HCT116 (cell line): Measurements from ENCODE around the gene AK3. TPM values are rescaled to one million over a fixed set of nuclear protein-coding genes. Genes with fewer than 3 reads are reported as not detected.
A peak's percentile ranks its signal among the peaks of the same experiment; 100 is the strongest.

ENCODE experiments used
- ATAC-seq: fragments of 200-7000 bp; cut with Tn5 transposase; 2 replicates; pipeline ENCODE4 v1.9.1; 2020; ENCODE audit warnings: mild to moderate bottlenecking, moderate library complexity
- BruUV-seq: library from RNA; stranded (reverse); fragments of 400-500 nt; replicated peaks from 2 replicates; lab custom pipeline; 2021; lab: Mats Ljungman, UMichigan
- CTCF ChIA-PET: fragments of 300-600 bp; sonication (Branson Sonifier 250); formaldehyde crosslinking; loops from one replicate; lab custom pipeline; 2021; ENCODE audit warnings: antibody characterized with exemption; lab: Charles Lee
- POLR2A ChIA-PET: fragments of 300-600, 350-600 bp; sonication (Branson Sonifier 250); formaldehyde crosslinking; loops from one replicate; lab custom pipeline; 2021; ENCODE audit warnings: antibody characterized with exemption; lab: Charles Lee
- RAD21 ChIA-PET, 2 experiments: fragments of 300-600 bp; sonication (Branson Sonifier 250); formaldehyde crosslinking; loops; one replicate each; lab custom pipeline; 2023; ENCODE audit warnings: low total read pairs in 2 of 2; ENCODE audit not compliant: uncharacterized antibody in 2 of 2, unreplicated experiment in 2 of 2, low non-redundant PET in 1 of 2; lab: Charles Lee
- DNase-seq: peaks from one replicate; pipeline ENCODE4 v3.0.0-alpha.2; 2010; ENCODE audit warnings: low read depth, low spot score
- H2AFZ ChIP-seq: fragments of 200-600 bp; shearing (Covaris generic), sonication (generic); 2 replicates; pipeline ENCODE4 v1.6.1; 2017; ENCODE audit warnings: low read depth, mixed run types, mixed read lengths, antibody characterized with exemption, low read length; ENCODE audit not compliant: poor library complexity, severe bottlenecking
- H3K27ac ChIP-seq: 2 replicates; pipeline ENCODE4 v1.5.1; 2012; ENCODE audit warnings: low read depth, low read length
- H3K27me3 ChIP-seq: fragments of 200-600 bp; sonication (generic); 2 replicates; pipeline ENCODE4 v1.6.1; 2016; ENCODE audit warnings: mixed run types, low read length, mixed read lengths; ENCODE audit not compliant: insufficient read depth
- H3K36me3 ChIP-seq, 2 experiments: fragments of 200-500 bp in 1 of 2; fragments of 200-600 bp in 1 of 2; sonication (Bioruptor generic) in 1 of 2; sonication (generic) in 1 of 2; 2 replicates each; pipeline versions ENCODE4 v1.5.1 to v1.6.1; 2014 to 2016; ENCODE audit warnings: low read length in 2 of 2, inconsistent platforms in 1 of 2, mixed read lengths in 1 of 2, mixed run types in 1 of 2; ENCODE audit not compliant: insufficient read depth in 2 of 2, control insufficient read depth in 1 of 2
- H3K4me1 ChIP-seq, 2 experiments: fragments of 200-600 bp in 1 of 2; sonication (generic) in 1 of 2; 2 replicates each; pipeline versions ENCODE4 v1.5.1 to v1.6.1; 2012 to 2017; ENCODE audit warnings: low read length in 2 of 2, inconsistent platforms in 1 of 2, mild to moderate bottlenecking in 1 of 2, mixed read lengths in 1 of 2, mixed run types in 1 of 2, moderate library complexity in 1 of 2; ENCODE audit not compliant: insufficient read depth in 2 of 2, control insufficient read depth in 1 of 2
- H3K4me2 ChIP-seq: fragments of 200-600 bp; sonication (generic); 2 replicates; pipeline ENCODE4 v1.6.1; 2017; ENCODE audit warnings: mixed run types, low read length, mixed read lengths
- H3K4me3 ChIP-seq, 2 experiments: fragments of 200-600 bp in 1 of 2; sonication (generic) in 1 of 2; replicated peaks in 1 of 2; 2 replicates each; pipeline ENCODE4 v1.5.1; 2011 to 2016; ENCODE audit warnings: low read length in 2 of 2, control low read depth in 1 of 2, low read depth in 1 of 2, mild to moderate bottlenecking in 1 of 2, mixed read lengths in 1 of 2, mixed run types in 1 of 2
- H3K79me2 ChIP-seq: fragments of 200-600 bp; sonication (generic); 2 replicates; pipeline ENCODE4 v1.6.1; 2017; ENCODE audit warnings: mild to moderate bottlenecking, mixed run types, low read length, moderate library complexity, mixed read lengths; ENCODE audit not compliant: insufficient read depth
- H3K9ac ChIP-seq: fragments of 200-600 bp; sonication (generic); 2 replicates; pipeline ENCODE4 v1.6.1; 2016; ENCODE audit warnings: low read length, mixed read lengths
- H3K9me2 ChIP-seq: fragments of 200-600 bp; sonication (generic), shearing (Covaris generic); 2 replicates; pipeline ENCODE4 v1.6.1; 2017; ENCODE audit warnings: mixed run types, mild to moderate bottlenecking, moderate library complexity; ENCODE audit not compliant: insufficient read depth
- H3K9me3 ChIP-seq, 2 experiments: fragments of 200-500 bp in 1 of 2; fragments of 200-600 bp in 1 of 2; sonication (Bioruptor generic) in 1 of 2; sonication (generic) in 1 of 2; 2 replicates each; pipeline ENCODE4 v1.6.1; 2014 to 2017; ENCODE audit warnings: low read length in 2 of 2, mixed read lengths in 2 of 2, inconsistent platforms in 1 of 2, low read depth in 1 of 2, mild to moderate bottlenecking in 1 of 2, mixed run types in 1 of 2, moderate library complexity in 1 of 2; ENCODE audit not compliant: control insufficient read depth in 1 of 2, insufficient read depth in 1 of 2
- H4K20me1 ChIP-seq: fragments of 200-600 bp; sonication (generic), shearing (Covaris generic); 2 replicates; pipeline ENCODE4 v1.6.1; 2017; ENCODE audit warnings: mixed run types, mild to moderate bottlenecking, moderate library complexity; ENCODE audit not compliant: insufficient read depth
- CBX3 ChIP-seq: IDR thresholded peaks from 2 replicates; pipeline ENCODE4 v1.6.1; 2012; ENCODE audit warnings: low read depth
- CEBPB ChIP-seq: IDR thresholded peaks from 2 replicates; pipeline ENCODE4 v1.6.1; 2012; ENCODE audit warnings: low read depth
- EZH2phosphoT487 ChIP-seq: fragments of 200-600 bp; IDR thresholded peaks from 2 replicates; pipeline ENCODE4 v1.6.1; 2018; ENCODE audit warnings: antibody characterized with exemption, borderline replicate concordance
- JUND ChIP-seq: IDR thresholded peaks from 2 replicates; pipeline ENCODE4 v1.6.1; 2012
- POLR2A ChIP-seq: IDR thresholded peaks from 2 replicates; pipeline ENCODE4 v1.7.0; 2011; ENCODE audit warnings: borderline replicate concordance; ENCODE audit not compliant: insufficient read depth, insufficient read length; ENCODE audit errors: extremely low read depth
- POLR2AphosphoS5 ChIP-seq: IDR thresholded peaks from 2 replicates; pipeline ENCODE4 v1.6.1; 2011; ENCODE audit warnings: mild to moderate bottlenecking, low read depth, low read length, moderate library complexity
- RAD21 ChIP-seq: IDR thresholded peaks from 2 replicates; pipeline ENCODE4 v1.6.1; 2012; ENCODE audit warnings: low read depth, mild to moderate bottlenecking
- SIN3A ChIP-seq: IDR thresholded peaks from 2 replicates; pipeline ENCODE4 v1.6.1; 2012; ENCODE audit warnings: low read depth
- SP1 ChIP-seq: IDR thresholded peaks from 2 replicates; pipeline ENCODE4 v1.6.1; 2012; ENCODE audit warnings: low read depth
- TCF7L2 ChIP-seq: IDR thresholded peaks from 2 replicates; pipeline ENCODE4 v1.7.0; 2011; ENCODE audit warnings: borderline replicate concordance, inconsistent platforms; ENCODE audit not compliant: insufficient read depth, insufficient read length; ENCODE audit errors: extremely low read depth
- YY1 ChIP-seq: IDR thresholded peaks from 2 replicates; pipeline ENCODE4 v1.6.1; 2011; ENCODE audit warnings: low read length, low read depth, moderate library complexity, mild to moderate bottlenecking; ENCODE audit not compliant: insufficient replicate concordance; ENCODE audit errors: extremely low read depth
- ZFX ChIP-seq: fragments of 450-650 bp; IDR thresholded peaks from 2 replicates; pipeline ENCODE4 v1.6.1; 2017
- ZNF274 ChIP-seq: fragments of 200-500 bp; sonication (Bioruptor generic); IDR thresholded peaks from 2 replicates; pipeline ENCODE4 v1.6.1; 2014; ENCODE audit warnings: mild to moderate bottlenecking, low read depth, low read length, inconsistent platforms
- intact Hi-C: fragments of 100-400 bp; cut with micrococcal nuclease; formaldehyde crosslinking; loops from 2 replicates; pipeline ENCODE4 v1.10.0; 2022
- total RNA-seq: library from RNA; stranded (reverse); gene quantifications from one replicate; pipeline ENCODE4 v1.2.1, GENCODE V29; 2021; ENCODE audit not compliant: unreplicated experiment
- TF ChIP-seq, protein P1 (sequence below): IDR thresholded peaks from 2 replicates; pipeline ENCODE4 v1.6.1; 2012
- TF ChIP-seq, protein P2 (sequence below): IDR thresholded peaks from 2 replicates; pipeline ENCODE4 v1.6.1; 2012; ENCODE audit warnings: low read depth
- TF ChIP-seq, protein P3 (sequence below): IDR thresholded peaks from 2 replicates; pipeline ENCODE4 v1.6.1; 2012

AK3 gene
- total RNA-seq, 1 experiment from 2014 or later: 43.0 TPM

DNA sequence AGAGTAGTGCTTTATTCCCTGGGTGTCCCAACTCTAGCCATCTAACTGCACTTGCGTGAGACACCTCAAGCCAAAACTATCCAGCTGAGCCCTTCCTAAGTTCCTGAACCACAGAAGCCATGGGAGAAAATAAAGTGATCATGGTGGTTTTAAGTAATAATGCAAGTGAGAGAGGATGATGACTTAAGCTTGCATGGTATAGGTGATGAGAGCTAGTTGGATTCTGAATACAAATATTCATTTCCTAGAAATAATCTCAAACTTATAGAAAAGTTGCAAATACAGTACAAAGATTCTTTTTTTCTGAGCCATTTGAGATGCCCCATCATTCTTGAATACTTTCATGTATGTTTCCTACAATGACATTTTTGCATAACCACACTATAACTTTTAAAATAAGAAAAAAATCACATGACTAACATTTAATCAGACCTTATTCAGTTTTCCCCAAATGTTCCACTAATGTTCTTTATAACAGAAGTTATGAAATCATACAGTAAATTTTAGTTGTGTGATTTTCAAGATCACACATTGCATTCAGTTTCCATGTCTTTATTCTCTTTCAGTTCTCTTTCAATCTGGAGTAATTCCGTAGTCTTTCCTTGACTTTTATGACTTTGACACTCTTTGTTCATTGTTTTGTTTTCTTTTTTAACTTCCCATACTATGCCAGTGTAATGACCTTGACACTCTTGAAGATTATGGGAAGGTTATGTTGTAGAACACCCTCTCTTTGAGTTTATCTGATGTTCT, 5.5 kb upstream of the AK3 start:
- H2AFZ ChIP-seq: no peak overlapping the region
- H3K4me3 ChIP-seq: no peak overlapping the region
- H3K27ac ChIP-seq: no peak overlapping the region
- H3K27me3 ChIP-seq: no peaks in the 10 kb centered on the region
- no peaks in the 10 kb centered on the region for H3K36me3 ChIP-seq
- no peak for DNase-seq
- ChIA-PET RAD21 (no interaction called here), POLR2A (no interaction called here), CTCF (no interaction called here)
- H3K4me1 ChIP-seq: peaks cover 12 to 23% of the 10 kb centered on the region in 2 experiments
- no peak overlapping the region for H3K4me2 ChIP-seq
- H4K20me1 ChIP-seq: no peaks in the 10 kb centered on the region
- no peaks in the 10 kb centered on the region for H3K79me2 ChIP-seq
- BruUV-seq: no TSS peak
- intact Hi-C loops: no loop called here
- no peak for ATAC-seq
- H3K9me3 ChIP-seq: no peaks in the 10 kb centered on the region; a peak in 1 of 4 replicates
- no peaks in the 10 kb centered on the region for H3K9me2 ChIP-seq
- TF ChIP-seq JUND (no peak), ZFX (no peak), ZNF274 (no peak), SIN3A (no peak), CBX3 (no peak), CEBPB (no peak), TCF7L2 (no peak)
- TF ChIP-seq, all 23 proteins: peak for 0
- H3K9ac ChIP-seq: no peak overlapping the region

DNA sequence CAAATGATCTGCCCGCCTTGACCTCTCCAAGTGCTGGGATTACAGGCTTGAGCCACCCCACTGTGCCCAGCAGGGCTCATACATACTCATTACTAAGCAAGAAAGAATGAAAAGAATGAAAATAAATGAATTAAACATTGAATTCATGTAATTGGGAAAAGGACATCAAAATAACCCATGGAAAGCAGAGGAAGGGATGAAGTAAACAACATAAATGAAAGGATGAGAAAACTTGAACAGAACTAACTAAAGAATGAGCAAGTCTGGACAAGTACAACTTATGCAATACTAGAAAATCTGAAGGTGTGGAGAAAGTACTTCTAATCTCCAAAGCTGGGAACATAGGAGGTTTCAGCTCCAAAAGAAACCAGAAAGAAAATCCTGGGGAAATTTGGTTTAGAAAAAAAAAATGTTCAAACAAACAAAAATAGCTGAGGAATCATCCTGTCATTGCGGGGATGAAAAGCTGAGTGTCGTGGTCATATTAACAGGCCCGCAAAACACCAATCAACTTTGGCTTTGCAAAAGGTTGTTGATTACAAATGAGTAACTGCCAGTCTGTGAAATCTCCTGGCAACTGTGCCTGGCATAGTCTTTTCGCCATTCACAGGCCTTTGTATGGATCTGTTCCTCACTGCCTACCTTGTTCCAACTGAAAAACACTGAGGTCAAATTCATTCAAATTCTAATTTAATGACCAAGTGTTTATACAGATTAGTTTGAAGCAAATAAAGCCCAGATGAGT, 2.3 kb upstream of the AK3 start:
- Histone ChIP-seq H3K36me3 (no peaks in the 10 kb centered on the region), H3K9me2 (no peaks in the 10 kb centered on the region), H3K4me3 (no peak overlapping the region), H3K27me3 (no peaks in the 10 kb centered on the region), H3K4me2 (peak overlapping the region; percentile 92), H3K4me1 (peaks cover 22 to 37% of the 10 kb centered on the region in 2 experiments), H4K20me1 (no peaks in the 10 kb centered on the region), H2AFZ (no peak overlapping the region), H3K79me2 (peaks cover 26% of the 10 kb centered on the region), H3K9me3 (no peaks in the 10 kb centered on the region), H3K9ac (no peak overlapping the region), H3K27ac (peak overlapping the region; percentile 16; the same call in 1 of the 2 replicates)
- ATAC-seq (no peak), DNase-seq (no peak)
- POLR2A ChIA-PET: interaction anchor here (1.2 kb wide), 1 partner anchor 64 kb away, joined by 4 read pairs; the partner anchor contains the start of gene CDC37L1
- TF ChIP-seq ZFX: no peak
- TF ChIP-seq SP1: no peak
- TF ChIP-seq POLR2A: no peak
- no peak for TF ChIP-seq YY1
- TF ChIP-seq EZH2phosphoT487: no peak
- no peak for TF ChIP-seq CBX3
- TF ChIP-seq POLR2AphosphoS5: no peak
- TF ChIP-seq, protein P1, sequence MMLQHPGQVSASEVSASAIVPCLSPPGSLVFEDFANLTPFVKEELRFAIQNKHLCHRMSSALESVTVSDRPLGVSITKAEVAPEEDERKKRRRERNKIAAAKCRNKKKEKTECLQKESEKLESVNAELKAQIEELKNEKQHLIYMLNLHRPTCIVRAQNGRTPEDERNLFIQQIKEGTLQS: no peak
- no peak for TF ChIP-seq TCF7L2
- TF ChIP-seq, protein P2, sequence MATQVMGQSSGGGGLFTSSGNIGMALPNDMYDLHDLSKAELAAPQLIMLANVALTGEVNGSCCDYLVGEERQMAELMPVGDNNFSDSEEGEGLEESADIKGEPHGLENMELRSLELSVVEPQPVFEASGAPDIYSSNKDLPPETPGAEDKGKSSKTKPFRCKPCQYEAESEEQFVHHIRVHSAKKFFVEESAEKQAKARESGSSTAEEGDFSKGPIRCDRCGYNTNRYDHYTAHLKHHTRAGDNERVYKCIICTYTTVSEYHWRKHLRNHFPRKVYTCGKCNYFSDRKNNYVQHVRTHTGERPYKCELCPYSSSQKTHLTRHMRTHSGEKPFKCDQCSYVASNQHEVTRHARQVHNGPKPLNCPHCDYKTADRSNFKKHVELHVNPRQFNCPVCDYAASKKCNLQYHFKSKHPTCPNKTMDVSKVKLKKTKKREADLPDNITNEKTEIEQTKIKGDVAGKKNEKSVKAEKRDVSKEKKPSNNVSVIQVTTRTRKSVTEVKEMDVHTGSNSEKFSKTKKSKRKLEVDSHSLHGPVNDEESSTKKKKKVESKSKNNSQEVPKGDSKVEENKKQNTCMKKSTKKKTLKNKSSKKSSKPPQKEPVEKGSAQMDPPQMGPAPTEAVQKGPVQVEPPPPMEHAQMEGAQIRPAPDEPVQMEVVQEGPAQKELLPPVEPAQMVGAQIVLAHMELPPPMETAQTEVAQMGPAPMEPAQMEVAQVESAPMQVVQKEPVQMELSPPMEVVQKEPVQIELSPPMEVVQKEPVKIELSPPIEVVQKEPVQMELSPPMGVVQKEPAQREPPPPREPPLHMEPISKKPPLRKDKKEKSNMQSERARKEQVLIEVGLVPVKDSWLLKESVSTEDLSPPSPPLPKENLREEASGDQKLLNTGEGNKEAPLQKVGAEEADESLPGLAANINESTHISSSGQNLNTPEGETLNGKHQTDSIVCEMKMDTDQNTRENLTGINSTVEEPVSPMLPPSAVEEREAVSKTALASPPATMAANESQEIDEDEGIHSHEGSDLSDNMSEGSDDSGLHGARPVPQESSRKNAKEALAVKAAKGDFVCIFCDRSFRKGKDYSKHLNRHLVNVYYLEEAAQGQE: no peak
- TF ChIP-seq RAD21: no peak
- TF ChIP-seq, protein P3, sequence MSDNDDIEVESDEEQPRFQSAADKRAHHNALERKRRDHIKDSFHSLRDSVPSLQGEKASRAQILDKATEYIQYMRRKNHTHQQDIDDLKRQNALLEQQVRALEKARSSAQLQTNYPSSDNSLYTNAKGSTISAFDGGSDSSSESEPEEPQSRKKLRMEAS: no peak
- intact Hi-C loops: no loop called here
- BruUV-seq: no TSS peak
- CTCF ChIA-PET: no interaction called here
- RAD21 ChIA-PET: no interaction called here
